ENCODE measurements around the gene SNAI3.
A peak's percentile ranks its signal among the peaks of the same experiment; 100 is the strongest.

The SNAI3 gene

DNA sequence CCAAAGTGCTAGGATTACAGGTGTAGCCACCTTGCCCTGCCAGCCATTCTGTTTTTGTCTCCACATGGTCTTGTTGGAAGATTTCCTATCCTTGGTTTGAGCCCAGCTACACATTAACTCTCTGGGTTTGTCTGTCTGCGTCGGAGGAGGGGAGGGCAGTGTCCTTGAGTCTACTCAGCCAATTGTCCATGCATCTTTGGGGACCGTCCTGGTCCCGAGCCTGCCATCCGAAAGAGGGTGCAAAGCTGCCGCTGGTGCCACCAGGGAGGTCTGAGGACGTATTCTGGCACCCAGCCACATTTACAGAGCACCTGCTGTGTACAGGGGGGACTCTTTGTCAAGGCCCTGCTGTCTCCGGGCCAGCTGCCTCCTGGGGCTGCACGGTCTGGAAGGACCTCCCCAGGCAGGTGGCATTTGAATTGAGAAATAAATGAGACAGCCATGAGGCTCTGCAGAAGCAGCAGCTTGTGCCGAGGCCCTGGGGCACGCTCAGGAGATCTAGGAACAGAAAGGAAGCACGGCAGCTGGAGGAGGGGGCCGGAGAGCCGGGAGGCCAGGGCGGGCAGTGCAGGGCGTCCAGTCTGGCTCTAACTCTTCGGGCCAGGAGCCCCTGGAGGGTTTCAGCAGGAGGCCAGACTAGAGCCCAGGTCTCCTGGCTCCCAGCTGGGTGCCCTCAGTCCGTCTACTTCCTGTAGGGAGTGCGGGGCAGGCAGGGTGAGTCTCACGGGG, 36.9 kb downstream of the SNAI3 start:
- DNase-seq = no peak

DNA sequence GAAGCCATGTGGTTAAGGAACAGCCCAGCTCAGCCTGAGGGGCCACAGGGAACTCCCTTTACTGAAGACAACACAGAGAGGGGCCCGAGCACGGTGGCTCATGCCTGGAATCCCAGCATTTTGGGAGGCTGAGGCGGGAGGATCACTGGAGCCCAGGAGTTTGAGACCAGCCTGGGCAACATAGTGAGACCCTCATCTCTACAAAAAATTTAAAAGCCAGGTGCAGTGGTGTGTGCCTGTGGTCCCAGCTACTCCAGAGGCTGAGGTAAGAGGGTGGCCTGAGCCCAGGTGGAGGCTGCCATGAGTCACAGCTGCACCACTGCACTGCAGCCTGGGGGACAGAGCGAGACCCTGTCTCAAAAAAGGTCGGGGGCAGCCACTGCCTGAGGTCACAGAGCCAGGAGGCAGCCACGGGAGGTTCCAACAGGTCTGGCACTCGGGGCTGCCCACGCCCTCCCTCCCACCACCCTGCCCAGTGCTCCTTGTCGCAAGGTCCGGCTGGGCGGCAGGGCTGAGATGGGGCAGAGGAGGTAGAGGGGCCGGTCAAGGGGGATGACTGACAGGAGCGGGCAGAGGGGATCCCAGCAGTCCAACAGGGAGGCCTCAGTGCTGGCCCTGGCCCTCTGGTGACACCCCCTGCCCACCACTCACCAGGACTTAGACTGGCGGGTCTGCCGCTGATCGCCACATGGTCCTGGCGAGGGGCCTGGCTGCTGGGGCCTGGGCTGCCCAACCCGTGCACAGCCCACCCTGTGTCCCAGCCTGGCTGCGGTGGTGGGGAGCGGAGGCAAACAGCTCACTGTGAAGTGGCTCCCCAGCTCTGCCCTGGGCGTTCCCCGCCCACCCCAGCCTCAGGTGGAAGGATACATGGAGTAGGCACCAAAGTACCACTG, 38.9 kb downstream of the SNAI3 start:
- no peak for DNase-seq

DNA sequence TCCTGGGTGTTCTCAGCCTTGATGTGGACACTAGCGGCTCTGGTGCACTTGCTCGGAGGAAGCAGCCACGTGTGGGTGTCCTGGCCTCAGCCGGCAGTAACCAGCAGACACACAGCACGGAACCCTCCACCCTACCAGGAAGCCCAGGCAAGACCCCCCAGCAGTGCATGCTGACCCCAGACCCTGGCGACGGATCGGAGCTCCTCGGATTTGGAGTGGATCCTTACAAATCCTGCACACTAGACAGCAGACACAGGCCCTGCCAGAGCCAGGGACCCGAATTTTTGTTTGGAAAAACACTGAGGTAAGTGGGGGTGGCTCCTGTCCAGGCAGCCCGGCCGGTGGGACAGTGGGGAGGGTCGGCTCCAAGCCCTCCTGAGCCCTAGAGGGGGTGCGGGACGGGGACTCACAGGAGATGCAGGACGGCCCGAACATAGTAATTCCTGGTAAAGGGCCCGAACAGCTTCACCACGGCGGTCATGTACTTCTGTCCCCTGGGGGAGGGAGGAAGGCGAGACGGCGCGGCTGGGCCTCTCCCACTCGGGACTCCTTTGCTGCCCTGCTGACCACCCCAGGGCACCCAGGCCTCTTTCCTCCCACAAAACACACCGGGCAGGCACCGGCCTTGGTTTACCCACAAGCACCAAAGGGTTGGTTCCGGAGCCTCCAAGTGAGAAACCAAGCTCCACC, 39.8 kb downstream of the SNAI3 start:
- DNase-seq = no peak

DNA sequence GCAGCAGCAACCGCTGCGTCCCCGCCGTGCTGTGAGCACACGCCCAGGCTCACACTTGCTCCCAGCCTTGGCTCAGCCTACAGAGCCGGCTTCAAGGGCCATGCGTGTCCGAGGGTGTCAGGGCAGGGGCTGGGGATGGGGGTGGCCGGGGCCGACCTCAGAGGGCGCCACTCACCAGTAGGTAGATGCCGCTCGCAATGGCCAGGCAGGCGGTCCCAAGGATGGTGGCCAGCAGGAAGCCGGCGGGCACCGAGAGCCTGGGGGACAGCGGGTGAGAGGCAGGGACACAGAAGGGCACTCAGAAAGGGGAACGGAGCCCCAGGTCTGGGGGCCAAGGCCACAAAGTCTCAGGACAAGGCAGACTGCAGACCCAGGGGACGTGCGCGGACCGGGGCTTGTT, 40.4 kb downstream of the SNAI3 start:
- no peak for DNase-seq

DNA sequence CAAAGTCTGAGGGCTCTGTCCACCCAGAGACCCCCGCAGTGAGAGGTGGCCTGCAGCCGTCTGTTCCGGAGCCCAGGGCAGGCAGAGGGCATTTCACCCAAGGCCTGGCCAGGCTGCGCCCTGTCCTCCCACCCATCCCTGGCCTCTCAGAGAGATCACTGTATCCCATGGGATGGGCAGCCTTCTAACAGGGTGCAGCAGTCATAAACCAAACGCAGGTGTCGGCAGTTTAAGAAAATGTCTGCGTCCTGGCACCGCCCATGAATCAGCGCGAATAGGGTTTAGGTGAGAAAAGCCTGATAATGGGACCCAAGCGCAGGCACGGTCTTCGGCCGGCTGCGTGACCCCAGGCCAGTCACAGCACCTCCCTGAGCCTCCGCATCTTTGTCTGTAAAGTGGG, 40.9 kb downstream of the SNAI3 start:
- no peak for DNase-seq

DNA sequence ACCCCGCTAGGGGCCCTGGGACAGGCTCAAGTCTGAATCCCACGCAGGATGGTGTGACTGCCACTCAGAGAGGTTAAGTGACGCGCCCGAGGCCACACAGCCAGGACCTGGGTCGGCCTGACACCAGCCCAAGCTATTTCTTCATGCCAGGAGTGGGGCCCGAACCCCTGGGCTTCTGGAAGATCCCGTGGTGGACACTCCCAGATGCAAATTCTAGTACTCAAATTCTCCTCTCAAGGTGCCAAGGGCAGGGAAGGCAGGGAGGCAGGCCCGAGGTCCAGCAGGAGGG, 42.7 kb downstream of the SNAI3 start:
- DNase-seq = no peak

DNA sequence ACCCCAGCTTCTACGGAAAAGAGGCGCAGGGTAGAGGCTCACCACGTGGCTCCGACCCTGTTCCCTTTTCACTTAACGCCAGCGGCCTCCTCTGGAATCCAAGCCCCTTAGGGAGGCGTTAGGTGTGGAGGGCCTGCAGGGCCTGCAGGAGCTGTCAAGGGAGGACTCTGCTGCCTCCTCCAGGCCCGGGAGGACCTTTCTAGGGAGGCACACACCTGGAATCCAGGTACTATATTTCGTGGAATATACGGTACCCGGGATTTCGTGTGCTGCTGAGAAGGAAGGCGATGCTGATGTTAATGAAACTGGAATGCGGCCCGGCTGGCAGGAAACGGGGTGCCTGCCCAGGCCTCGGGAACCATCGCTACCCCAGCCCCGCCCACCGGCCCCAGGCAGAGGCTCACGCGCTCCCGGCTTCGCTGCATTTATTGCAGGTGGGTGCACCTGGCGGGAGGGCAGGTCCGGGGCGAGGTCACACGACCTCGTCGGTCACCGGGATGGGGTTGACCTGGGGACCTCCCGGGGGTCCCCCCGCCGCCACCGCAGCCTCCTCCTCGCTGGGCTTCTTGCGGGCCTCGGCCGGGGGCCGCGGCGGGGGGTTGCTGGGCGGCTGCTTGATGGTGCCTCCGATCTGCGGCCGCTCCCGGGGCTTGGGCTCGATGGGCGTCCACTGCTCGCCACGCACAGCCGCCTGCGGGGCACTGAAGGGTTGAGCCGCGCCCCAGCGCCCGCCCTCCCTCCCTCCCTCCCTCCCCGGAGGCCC, 43.2 kb downstream of the SNAI3 start:
- no peak for DNase-seq

DNA sequence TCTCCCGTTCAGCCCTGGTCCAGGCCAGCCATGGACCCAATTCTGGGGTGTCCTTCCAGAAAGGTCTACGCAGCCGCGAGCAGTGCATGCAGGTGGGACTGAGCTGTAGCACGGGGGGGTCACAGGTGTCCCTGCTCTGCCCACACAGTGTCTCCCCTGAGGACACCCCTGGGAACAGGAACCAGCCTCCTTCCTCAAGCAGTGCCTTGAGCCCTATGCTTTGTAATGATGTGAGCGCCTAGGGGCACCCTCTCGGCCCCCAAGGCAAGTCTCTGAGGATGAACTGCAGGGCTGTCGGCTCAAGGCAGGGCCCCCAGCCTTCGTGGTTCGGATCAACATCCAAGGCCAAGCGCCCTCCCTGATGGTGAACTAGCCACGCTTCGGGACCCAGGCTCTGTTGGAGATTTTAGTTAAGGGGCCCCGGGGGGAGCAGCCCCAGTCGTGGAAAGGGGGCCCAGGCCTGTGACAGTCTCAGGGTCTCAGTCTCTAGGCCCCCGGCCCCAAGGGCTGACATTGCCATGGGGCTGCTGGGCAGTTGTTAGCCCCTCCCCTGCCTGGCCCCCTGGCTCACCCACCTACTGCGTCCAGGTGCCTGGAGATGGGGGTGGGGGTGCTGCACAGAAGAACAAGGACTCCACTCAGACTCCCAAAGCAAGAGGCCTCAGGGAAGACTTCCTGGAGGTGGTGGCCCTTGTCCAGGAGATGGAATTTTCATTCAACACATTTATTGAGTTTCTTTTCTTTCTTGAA, 45.6 kb downstream of the SNAI3 start:
- DNase-seq = no peak

DNA sequence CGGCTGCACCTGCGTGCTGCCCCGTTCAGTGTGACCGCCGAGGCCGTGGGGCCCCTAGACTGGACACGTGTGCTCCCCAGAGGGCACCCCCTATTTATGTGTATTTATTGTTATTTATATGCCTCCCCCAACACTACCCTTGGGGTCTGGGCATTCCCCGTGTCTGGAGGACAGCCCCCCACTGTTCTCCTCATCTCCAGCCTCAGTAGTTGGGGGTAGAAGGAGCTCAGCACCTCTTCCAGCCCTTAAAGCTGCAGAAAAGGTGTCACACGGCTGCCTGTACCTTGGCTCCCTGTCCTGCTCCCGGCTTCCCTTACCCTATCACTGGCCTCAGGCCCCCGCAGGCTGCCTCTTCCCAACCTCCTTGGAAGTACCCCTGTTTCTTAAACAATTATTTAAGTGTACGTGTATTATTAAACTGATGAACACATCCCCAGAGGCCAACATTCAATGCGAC, 46.2 kb downstream of the SNAI3 start:
- DNase-seq = no peak

DNA sequence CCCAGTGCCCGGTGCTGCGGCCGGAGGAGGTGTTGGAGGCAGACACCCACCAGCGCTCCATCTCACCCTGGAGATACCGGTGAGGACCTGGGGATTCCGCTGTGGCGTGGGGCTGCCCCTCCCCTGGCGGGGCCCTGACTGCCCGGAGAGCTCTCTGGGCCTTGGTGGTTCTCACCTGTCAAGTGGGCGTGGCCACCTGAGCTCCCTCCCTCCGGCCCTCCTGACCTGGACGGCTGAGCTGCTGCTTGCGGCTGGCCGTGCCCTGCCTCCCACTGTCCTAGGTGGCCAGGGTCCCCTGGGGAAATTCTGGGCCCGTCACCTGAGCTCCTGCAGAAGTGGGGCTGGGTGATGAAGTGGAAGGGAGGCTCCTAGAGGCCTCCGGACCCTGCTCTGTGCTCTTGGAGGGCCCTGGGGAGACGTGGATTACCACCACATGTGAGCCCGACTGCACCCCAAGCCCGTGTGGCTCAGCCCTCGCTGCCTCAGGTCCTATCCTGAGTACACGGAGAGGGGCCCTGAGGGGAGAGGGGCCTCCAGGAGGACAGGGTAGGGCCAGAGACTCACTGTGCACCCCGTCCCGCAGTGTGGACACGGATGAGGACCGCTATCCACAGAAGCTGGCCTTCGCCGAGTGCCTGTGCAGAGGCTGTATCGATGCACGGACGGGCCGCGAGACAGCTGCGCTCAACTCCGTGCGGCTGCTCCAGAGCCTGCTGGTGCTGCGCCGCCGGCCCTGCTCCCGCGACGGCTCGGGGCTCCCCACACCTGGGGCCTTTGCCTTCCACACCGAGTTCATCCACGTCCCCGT, 46.9 kb downstream of the SNAI3 start:
- DNase-seq = no peak

DNA sequence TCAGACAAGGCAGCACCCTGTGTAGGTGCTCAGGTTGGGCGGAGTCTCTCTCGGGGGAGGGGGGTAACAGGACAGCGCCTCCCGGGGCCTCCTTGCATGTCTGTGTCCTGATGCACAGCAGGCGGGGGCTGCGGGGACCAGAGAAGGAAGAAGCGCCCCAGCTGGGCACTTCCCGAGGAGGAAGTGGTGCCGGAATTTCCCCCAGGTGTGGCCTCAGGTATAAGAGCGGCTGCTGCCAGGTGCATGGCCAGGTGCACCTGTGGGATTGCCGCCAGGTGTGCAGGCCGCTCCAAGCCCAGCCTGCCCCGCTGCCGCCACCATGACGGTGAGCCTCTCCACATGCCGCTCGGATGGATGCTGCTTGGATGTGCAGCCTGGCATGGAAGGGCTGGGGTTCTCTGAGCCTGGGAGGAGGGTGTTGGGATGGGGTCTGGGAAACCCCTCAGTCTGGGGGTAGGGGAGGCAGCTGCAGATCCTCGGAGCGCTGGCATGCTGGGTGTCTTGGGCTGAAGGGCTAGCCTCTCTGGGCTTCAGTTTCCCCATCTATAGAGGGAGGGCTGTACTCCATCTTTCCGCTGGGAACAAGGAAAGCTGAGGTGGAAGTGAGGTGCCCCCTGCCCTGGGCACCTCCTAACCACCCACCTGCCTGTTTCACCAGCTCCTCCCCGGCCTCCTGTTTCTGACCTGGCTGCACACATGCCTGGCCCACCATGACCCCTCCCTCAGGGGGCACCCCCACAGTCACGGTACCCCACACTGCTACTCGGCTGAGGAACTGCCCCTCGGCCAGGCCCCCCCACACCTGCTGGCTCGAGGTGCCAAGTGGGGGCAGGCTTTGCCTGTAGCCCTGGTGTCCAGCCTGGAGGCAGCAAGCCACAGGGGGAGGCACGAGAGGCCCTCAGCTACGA, 47.7 kb downstream of the SNAI3 start, which contains the start of gene IL17C:
Gene IL17C, plus strand, starts transcription at position 250 of the 908 bp plus-strand sequence. Its CDS starts 70 bp downstream, at position 320.
- DNase-seq = no peak

DNA sequence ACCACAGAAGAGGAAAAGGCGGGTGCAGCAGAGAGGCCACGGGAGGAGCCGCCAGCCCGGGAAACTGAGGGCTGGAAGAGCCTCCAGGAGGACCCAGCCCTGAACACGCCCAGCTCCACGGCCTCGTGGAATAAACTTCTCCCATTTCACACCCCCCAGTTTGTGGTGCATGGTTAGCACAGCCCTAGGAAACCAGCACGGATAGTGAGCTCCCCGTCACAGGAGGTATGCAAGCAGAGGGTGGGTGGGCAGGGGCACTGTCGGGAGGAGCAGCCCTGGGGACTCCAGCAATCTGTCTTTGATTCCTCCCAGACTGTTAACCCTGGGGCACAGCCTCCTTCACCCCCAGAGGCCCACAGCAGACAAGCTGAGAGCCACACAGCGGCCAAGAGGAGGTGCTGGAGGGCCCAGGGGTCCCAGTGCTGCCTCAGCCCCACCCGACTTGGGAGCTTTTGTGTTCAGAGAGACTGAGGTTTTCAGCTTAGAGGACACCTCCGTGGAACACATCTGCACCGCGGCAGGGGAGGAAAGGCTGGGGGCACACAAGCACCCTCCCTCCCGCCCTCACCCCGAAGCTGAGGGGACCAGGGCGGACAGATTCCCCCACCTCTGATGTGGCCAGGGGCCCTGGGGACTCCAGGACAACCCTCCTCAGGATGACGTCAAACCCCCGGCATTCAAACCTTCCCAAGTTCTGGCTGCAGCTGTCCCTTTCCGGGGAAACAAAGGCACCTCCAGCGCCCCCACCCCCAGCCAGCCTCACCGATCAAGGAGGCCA, 49.6 kb downstream of the SNAI3 start:
- DNase-seq = no peak

DNA sequence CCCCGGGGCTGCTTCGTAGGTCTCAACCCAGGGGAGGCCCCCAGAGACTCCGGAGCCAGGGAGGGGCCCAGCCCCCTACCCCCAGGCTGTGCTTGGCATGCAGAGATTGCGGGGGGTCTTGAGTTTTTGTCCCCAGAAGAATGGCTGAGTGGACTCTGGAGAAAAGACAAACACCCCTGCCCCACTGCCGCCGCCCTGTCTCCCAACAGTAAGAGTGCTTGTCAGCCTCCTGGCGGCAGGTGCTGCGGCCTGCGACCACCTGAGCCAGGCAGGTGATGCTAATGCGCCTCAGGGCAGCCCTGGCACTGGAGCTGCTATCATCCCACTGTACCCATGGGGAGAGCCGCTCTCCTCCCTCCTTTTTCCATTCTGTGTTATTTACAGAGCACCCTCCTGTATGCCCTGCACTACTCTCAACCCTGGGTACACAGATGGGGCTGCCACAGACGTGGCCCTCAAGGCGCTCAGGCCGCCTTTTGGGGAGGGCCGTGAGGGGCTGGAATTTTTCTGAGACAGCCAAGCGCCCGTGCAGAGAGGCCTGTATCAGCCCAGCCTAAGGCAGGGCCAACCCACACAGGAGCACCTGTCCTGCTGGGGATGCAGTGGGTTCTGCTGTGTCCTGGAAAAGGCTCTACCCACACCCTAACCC, 50.5 kb downstream of the SNAI3 start:
- DNase-seq = no peak

DNA sequence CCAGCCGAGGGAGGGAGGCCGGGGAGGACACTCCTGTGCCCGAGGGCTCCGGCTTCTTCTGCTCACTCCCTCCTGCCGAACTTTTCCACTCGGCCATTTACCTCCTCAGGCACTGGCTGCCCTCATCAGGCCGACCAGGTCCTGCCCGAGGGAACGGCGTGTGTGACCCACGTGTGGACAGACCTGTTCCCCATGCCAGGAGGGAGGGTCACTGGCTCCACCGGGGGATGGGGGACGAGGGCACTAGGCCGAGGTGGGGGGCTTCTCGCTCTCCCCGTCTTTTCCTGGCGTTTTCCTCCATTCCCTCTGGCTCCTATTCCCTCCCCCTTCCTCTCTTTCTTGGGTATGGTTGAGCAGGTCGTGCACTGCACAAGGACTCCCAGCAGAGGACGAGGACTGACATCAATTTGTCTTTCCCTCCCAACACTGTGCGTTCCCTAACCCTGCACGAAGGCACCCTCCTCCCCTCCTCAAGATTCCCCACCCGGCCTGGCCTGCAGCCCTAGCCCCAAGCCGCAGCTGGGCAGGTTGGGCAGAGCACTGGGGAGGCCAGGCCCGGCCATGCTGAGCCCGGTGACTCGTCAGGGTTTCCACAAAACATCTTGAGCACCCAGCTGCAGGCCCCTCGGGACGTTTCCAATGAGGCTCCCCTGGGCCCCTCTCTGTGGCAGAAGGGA, 51.2 kb downstream of the SNAI3 start:
- DNase-seq = no peak

DNA sequence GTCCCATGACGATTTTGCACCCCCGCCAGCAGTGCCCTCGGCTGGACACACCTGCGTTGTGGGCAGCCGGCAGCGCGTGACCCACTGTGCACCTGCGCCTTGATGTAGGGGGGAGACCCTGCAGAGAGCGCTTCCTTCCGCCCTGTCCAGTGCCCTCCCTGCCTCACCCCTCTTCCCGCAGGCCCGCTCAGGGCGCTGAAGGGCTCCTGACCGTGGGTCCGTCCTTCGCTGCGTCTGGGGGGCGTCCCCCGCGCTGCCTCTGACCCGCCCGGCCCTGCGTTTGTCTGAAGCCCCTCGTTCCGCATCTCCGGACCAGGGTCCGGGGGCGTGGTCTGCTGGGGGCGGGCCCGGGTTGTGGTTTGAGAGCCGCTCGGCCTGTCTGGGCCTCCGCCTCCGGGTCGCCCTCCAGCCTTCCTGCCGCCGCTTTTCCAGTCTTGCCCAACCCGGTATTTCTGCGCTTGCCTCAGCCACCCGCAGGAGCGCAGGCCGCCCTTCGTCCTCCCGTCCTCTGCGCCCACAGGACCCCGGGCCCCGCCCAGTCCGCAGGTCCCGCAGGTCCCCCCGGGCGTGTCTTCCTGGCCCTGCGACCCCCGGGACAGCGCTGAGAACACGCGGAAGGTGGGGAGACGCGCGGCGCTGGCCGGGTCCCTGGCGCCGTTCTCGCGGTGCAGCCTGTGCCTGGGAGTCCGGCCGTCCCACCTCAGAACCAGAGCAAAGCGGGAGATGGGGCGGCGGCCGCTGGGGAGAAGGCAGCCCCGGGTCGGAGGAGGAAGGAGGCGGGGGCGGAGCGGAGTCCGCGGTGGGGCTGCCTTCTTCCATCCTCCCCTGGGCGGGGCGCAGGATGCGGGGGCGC, 51.9 kb downstream of the SNAI3 start:
- DNase-seq = peak; percentile 21

DNA sequence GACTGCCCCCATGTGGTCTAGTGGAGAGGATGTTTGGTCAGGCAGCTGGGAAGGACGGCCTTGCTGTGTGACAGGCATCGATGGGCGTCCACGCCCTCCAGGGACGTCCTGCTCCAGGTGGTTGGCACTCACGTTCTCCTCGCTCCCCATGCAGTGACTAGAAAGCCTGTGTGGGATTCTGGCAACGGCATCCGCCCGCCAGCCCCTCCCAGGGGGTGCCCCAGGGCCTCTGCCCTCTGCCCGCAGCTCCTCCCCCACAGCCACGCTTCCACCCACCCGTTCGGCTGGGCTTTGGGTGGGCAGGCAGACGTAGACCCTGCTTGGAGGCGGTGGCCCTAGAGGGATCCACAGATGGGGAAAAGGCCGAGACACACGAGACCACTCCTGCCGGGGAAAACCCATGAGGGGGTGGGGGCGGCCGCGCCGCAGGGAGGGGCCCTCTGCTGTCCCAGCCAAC, 52.6 kb downstream of the SNAI3 start:
- no peak for DNase-seq

DNA sequence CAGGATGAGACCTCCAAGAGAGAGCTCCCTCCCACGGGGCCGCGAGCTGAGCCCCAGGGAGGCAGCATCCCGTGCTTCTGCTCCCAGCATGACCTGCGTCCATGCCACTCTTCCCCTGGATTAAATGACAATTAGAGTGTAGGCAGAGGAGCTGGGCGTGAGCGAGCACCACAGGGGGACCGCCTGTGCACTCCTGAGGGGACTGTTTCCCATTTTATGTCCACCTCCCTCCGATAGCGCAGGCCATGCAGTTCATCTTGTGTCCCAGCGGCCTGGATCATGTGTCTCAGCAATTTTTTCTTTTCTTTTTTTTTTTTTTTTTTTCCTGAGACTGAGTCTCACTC, 53.7 kb downstream of the SNAI3 start:
- DNase-seq = no peak
